Endothelial cell of umbilical vein (primary cell): Measurements from ENCODE around the gene NDUFAB1. TPM values are rescaled to one million over a fixed set of nuclear protein-coding genes. Genes with fewer than 3 reads are reported as not detected.

Experiments used
- BruUV-seq: library from RNA; stranded (reverse); fragments of 400-500 nt; replicated peaks from 2 replicates; lab custom pipeline; 2021; lab: Mats Ljungman, UMichigan
- CTCF ChIA-PET: fragments of 300-600, 350-600 bp; sonication (Branson Sonifier 250); formaldehyde crosslinking; loops from one replicate; lab custom pipeline; 2021; ENCODE audit warnings: antibody characterized with exemption, inconsistent platforms; lab: Charles Lee
- POLR2A ChIA-PET: fragments of 300-600, 350-600 bp; sonication (Branson Sonifier 250); formaldehyde crosslinking; loops from one replicate; lab custom pipeline; 2021; ENCODE audit warnings: antibody characterized with exemption, inconsistent platforms; lab: Charles Lee
- DNase-seq: peaks from one replicate; pipeline ENCODE4 v3.0.0-alpha.2; 2011; ENCODE audit warnings: low read depth, low spot score
- FAIRE-seq: peaks from 2 replicates; lab custom pipeline; 2011; peaks lifted over from hg19 to GRCh38; lab: Jason Lieb, UNC
- H2AFZ ChIP-seq: 2 replicates; pipeline ENCODE4 v1.6.0; 2012; ENCODE audit warnings: low read depth, low read length, control low read depth, inconsistent platforms
- H3K27ac ChIP-seq: 2 replicates; pipeline ENCODE4 v1.5.1; 2011; ENCODE audit warnings: low read depth, mild to moderate bottlenecking, control low read depth, low read length, moderate library complexity; ENCODE audit not compliant: insufficient read depth
- H3K27me3 ChIP-seq, 2 experiments: 2 replicates each; pipeline versions ENCODE4 v1.6.0 to v1.6.1; 2011; ENCODE audit warnings: low read length in 2 of 2, mixed read lengths in 1 of 2; ENCODE audit not compliant: control insufficient read depth in 2 of 2, insufficient read depth in 2 of 2
- H3K36me3 ChIP-seq, 2 experiments: 2 replicates in 1 of 2; 3 replicates in 1 of 2; pipeline ENCODE4 v1.5.1; 2011; ENCODE audit warnings: low read length in 2 of 2, mild to moderate bottlenecking in 1 of 2, moderate library complexity in 1 of 2; ENCODE audit not compliant: control insufficient read depth in 2 of 2, insufficient read depth in 2 of 2; ENCODE audit errors: extremely low read depth in 1 of 2
- H3K4me1 ChIP-seq: 3 replicates; pipeline ENCODE4 v1.5.1; 2011; ENCODE audit warnings: mild to moderate bottlenecking, low read length; ENCODE audit not compliant: control insufficient read depth, insufficient read depth; ENCODE audit errors: extremely low read depth
- H3K4me2 ChIP-seq: 2 replicates; pipeline ENCODE4 v1.6.1; 2011; ENCODE audit warnings: low read length, control low read depth, mixed read lengths; ENCODE audit not compliant: insufficient read depth
- H3K4me3 ChIP-seq, 3 experiments: fragments of 200-600 bp in 1 of 3; sonication (generic), shearing (Covaris generic) in 1 of 3; replicated peaks in 1 of 3; 2 replicates each; pipeline ENCODE4 v1.5.1; 2011 to 2016; ENCODE audit warnings: control low read depth in 3 of 3, low read length in 3 of 3, mild to moderate bottlenecking in 2 of 3, inconsistent platforms in 1 of 3, low read depth in 1 of 3, moderate library complexity in 1 of 3; ENCODE audit not compliant: insufficient read depth in 1 of 3
- H3K79me2 ChIP-seq: 2 replicates; pipeline ENCODE4 v1.6.0; 2012; ENCODE audit warnings: low read length, inconsistent platforms; ENCODE audit not compliant: control insufficient read depth, insufficient read depth
- H3K9ac ChIP-seq: replicated peaks from 2 replicates; pipeline ENCODE3; 2011; ENCODE audit warnings: low read length, control low read depth; ENCODE audit not compliant: insufficient read depth; ENCODE audit errors: extremely low read depth
- H3K9me1 ChIP-seq: replicated peaks from 3 replicates; pipeline ENCODE4 v1.6.0; 2011; ENCODE audit warnings: mild to moderate bottlenecking, low read length; ENCODE audit not compliant: control insufficient read depth, insufficient read depth; ENCODE audit errors: extremely low read depth
- H3K9me3 ChIP-seq: replicated peaks from 2 replicates; pipeline ENCODE4 v1.5.1; 2012; ENCODE audit warnings: low read length, inconsistent platforms; ENCODE audit not compliant: control insufficient read depth, insufficient read depth
- H4K20me1 ChIP-seq: replicated peaks from 2 replicates; pipeline ENCODE3; 2011; ENCODE audit warnings: mild to moderate bottlenecking, low read length; ENCODE audit not compliant: control insufficient read depth, insufficient read depth; ENCODE audit errors: extremely low read depth
- CTCF ChIP-seq, 2 donors: IDR thresholded peaks; 1 replicate in 1 of 2; 2 replicates in 1 of 2; pipeline ENCODE4 v1.5.1; 2011; ENCODE audit warnings: low read length in 2 of 2, mild to moderate bottlenecking in 2 of 2, moderate library complexity in 2 of 2, control low read depth in 1 of 2, inconsistent platforms in 1 of 2, low read depth in 1 of 2; ENCODE audit not compliant: insufficient read depth in 1 of 2; ENCODE audit errors: extremely low read depth in 1 of 2
- EZH2 ChIP-seq: IDR thresholded peaks from 2 replicates; pipeline ENCODE4 v1.6.1; 2012; ENCODE audit warnings: borderline replicate concordance, low read depth, mild to moderate bottlenecking, moderate library complexity, low read length, inconsistent platforms; ENCODE audit not compliant: severe bottlenecking
- FOS ChIP-seq: IDR thresholded peaks from 2 replicates; pipeline ENCODE4 v1.6.1; 2011; ENCODE audit warnings: mild to moderate bottlenecking, low read length, moderate library complexity, borderline replicate concordance; ENCODE audit not compliant: insufficient read depth
- GATA2 ChIP-seq: IDR thresholded peaks from 2 replicates; pipeline ENCODE4 v1.7.0; 2011; ENCODE audit warnings: low read depth, mild to moderate bottlenecking, moderate library complexity, mixed read lengths, low read length; ENCODE audit not compliant: insufficient read length, insufficient read depth
- JUN ChIP-seq: IDR thresholded peaks from 2 replicates; pipeline ENCODE4 v1.6.1; 2011; ENCODE audit warnings: borderline replicate concordance, low read depth; ENCODE audit not compliant: insufficient read length, insufficient read depth
- MYC ChIP-seq: IDR thresholded peaks from one replicate; pipeline ENCODE4 v1.6.1; 2011; ENCODE audit warnings: mild to moderate bottlenecking, low read depth, low read length
- POLR2A ChIP-seq: IDR thresholded peaks from 2 replicates; pipeline ENCODE4 v1.6.1; 2012; ENCODE audit warnings: low read depth, mild to moderate bottlenecking, control low read depth, low read length
- POLR2AphosphoS5 ChIP-seq: IDR thresholded peaks from 2 replicates; pipeline ENCODE4 v1.6.1; 2012; ENCODE audit warnings: low read depth, mild to moderate bottlenecking, control low read depth, low read length, moderate library complexity; ENCODE audit not compliant: insufficient read depth
- dilution Hi-C: fragments of 300-500 bp; cut with MboI; formaldehyde crosslinking; loops from one replicate; pipeline ENCODE4 v1.15.0; 2019; ENCODE audit warnings: low sequenced_read_pairs; ENCODE audit not compliant: extremely low pct_ligation_motif_present
- intact Hi-C: fragments of 100-400 bp; cut with micrococcal nuclease; formaldehyde crosslinking; loops from one replicate; pipeline ENCODE4 v1.10.0; 2022
- polyA plus RNA-seq, 4 experiments: library from polyadenylated mRNA; depleted of rRNA in 3 of 4; stranded (reverse) in 3 of 4; unstranded in 1 of 4; fragments of >200 nt; gene quantifications; 2 replicates each; pipeline versions ENCODE4 v1.2.1 to v1.2.3, GENCODE V29; 2011 to 2012; ENCODE audit warnings: missing spikeins in 1 of 4
- total RNA-seq: library from RNA; stranded (reverse); gene quantifications from 2 replicates; pipeline ENCODE4 v1.2.3, GENCODE V29; 2021
- TF ChIP-seq, protein P1 (sequence below): IDR thresholded peaks from 2 replicates; pipeline ENCODE4 v1.6.1; 2011; ENCODE audit not compliant: insufficient read depth, insufficient read length

Gene NDUFAB1
- total and polyA plus RNA-seq, 2 donors (not counting 3 experiments of a cell fraction or from before 2014, with no cell fraction given) = 112 to 228 TPM

- H3K9ac ChIP-seq = no peak overlapping the region
Observed at GRCh38 chr16:23615805-23616204, 19.7 kb upstream of the NDUFAB1 start.

More at GRCh38 chr16:23615805-23616204, 19.7 kb upstream of the NDUFAB1 start:
- BruUV-seq = no TSS peak
- Histone ChIP-seq H3K4me2 (no peak overlapping the region), H3K9me1 (no peaks in the 10 kb centered on the region), H4K20me1 (no peaks in the 10 kb centered on the region), H3K79me2 (no peaks in the 10 kb centered on the region), H2AFZ (no peak overlapping the region), H3K9me3 (no peaks in the 10 kb centered on the region), H3K27ac (no peak overlapping the region), H3K4me1 (peaks cover 5% of the 10 kb centered on the region), H3K4me3 (no peak overlapping the region), H3K27me3 (no peaks in the 10 kb centered on the region), H3K36me3 (peaks cover 0 to 5% of the 10 kb centered on the region in 2 experiments)
- dilution Hi-C loops (no loop called here), intact Hi-C loops (no loop called here)
- DNase-seq (peak; percentile 10), FAIRE-seq (peak; percentile 58)
- ChIA-PET CTCF (interaction anchor here (1.3 kb wide), 1 partner anchor 19 kb away, joined by 6 read pairs; the partner anchor contains the start of gene NDUFAB1), POLR2A (no interaction called here)
- TF ChIP-seq, protein P1, sequence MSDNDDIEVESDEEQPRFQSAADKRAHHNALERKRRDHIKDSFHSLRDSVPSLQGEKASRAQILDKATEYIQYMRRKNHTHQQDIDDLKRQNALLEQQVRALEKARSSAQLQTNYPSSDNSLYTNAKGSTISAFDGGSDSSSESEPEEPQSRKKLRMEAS = no peak
- TF ChIP-seq MYC (no peak), GATA2 (no peak), EZH2 (no peak), POLR2AphosphoS5 (no peak), JUN (no peak), POLR2A (no peak), FOS (no peak), CTCF (IDR thresholded peaks at IDR 0.05; ENCODE audit: extremely low read depth in 1 of 2, insufficient read depth in 1 of 2, low read depth in 1 of 2, low read length in 2 of 2) (no peak)
